ENCODE measurements around the gene PRSS50. TPM values are rescaled to one million over a fixed set of nuclear protein-coding genes. Genes with fewer than 3 reads are reported as not detected.

The PRSS50 gene
- total and polyA plus RNA-seq, 2 donors: 0.10 to 0.26 TPM

DNA sequence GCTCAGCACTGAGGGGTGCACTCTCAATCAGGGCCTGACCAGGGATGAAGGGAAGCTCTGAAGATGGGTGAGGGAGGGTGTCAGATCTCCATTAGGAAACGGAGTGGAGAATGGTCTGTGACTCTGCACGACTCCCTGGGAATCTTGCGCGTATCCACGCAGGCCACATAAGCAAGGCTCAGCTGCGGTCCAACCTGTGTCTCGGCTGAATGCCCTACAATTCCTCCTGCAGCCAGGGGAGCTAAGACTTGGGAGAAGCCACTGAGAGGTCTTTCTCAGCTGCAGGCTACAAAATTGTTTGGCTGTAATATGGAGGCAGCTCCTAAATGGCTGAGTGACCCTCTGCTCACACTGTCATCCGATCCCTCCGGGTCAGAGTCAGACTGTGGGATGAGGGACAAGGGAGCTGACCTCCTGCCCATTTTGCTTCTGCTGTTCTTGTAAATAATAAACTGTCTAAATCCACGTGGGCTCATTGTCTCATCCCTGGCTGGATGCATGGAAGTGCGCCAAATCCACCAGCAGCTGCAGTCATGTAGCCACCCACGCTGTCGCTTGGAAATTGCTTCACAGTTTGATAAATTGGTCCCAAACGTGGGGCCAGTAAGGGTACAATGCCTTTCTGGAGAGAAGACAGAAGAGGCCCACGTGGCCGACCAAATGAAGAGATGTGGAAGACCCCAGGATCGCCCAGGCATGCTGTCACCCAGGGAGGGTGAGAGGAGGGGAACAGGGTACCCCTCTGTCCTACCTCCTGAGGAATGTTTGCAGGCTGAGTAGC is 54.7 kb downstream of the PRSS50 start:
- no peaks in the 10 kb centered on the region for H3K4me1 ChIP-seq (ENCODE audit: insufficient read depth)
- peak; percentile 11 for DNase-seq (ENCODE audit: extremely low spot score)
- 42% methylated on average over 17 of the region's 17 CpGs for WGBS
- no peak overlapping the region for H3K27ac ChIP-seq (ENCODE audit: low read depth)
- H3K4me3 ChIP-seq (ENCODE audit: low read depth, low read length): no peak overlapping the region
- no peaks in the 10 kb centered on the region for H3K36me3 ChIP-seq (ENCODE audit: insufficient read depth)

Small RNAs within 50 kb of the gene (small RNA-seq; reads per million reads assigned to genes)
- gene PRSS45: not detected

Other genes with a start within 250 kb of the PRSS50 start
- gene RTP3, start 219.9 kb downstream of the PRSS50 start, total RNA-seq: not detected
- not detected for gene RTP3, start 219.9 kb downstream of the PRSS50 start, polyA plus RNA-seq
- gene LRRC2, start 151.6 kb downstream of the PRSS50 start, total RNA-seq: 4.3 TPM
- 4.2 TPM for gene LRRC2, start 151.6 kb downstream of the PRSS50 start, polyA plus RNA-seq
- not detected for gene FAM240A, start 105.3 kb downstream of the PRSS50 start, total RNA-seq
- gene FAM240A, start 105.3 kb downstream of the PRSS50 start, polyA plus RNA-seq: not detected
- 10.4 TPM for gene ALS2CL, start 24.2 kb downstream of the PRSS50 start, total RNA-seq
- gene ALS2CL, start 24.2 kb downstream of the PRSS50 start, polyA plus RNA-seq: 10.6 TPM
- 0.26 TPM for gene TMIE, start 16.5 kb downstream of the PRSS50 start, total RNA-seq
- gene TMIE, start 16.5 kb downstream of the PRSS50 start, polyA plus RNA-seq: 1.0 TPM
- gene MYL3, start 145.6 kb upstream of the PRSS50 start, total RNA-seq: 19.8 TPM
- 4.0 TPM for gene MYL3, start 145.6 kb upstream of the PRSS50 start, polyA plus RNA-seq
- 11.5 TPM for gene PTH1R, start 159.9 kb upstream of the PRSS50 start, total RNA-seq
- 26.4 TPM for gene PTH1R, start 159.9 kb upstream of the PRSS50 start, polyA plus RNA-seq